HG03575 (cell line): ENCODE results near the gene PMF1.
"Not testable (repeated sequence)": the region's sequence is repeated elsewhere in the genome, so short reads cannot be mapped to it uniquely, and the experiment has no call there.

ENCODE experiments used
- ATAC-seq: cut with Tn5 transposase; IDR thresholded peaks from one replicate; pipeline ENCODE4 v1.9.1; 2021; ENCODE audit not compliant: unreplicated experiment, insufficient number of reproducible peaks, low FRiP score; ENCODE audit errors: extremely low read depth

Gene PMF1

GRCh38 chr1:156212833-156213643 is at the start of gene PMF1:
PMF1 (plus strand) TSS chr1:156213007; CDS start chr1:156213016, 9 bp downstream.
- no peak for ATAC-seq

GRCh38 chr1:156163712-156164111 is 49.1 kb upstream of the PMF1 start:
- ATAC-seq, result no peak

- no peak for ATAC-seq
Observed at GRCh38 chr1:156164125-156164831, 48.5 kb upstream of the PMF1 start.

- no peak for ATAC-seq
Observed at GRCh38 chr1:156165083-156165482, 47.7 kb upstream of the PMF1 start.

GRCh38 chr1:156167536-156167935 is 45.3 kb upstream of the PMF1 start:
- no peak for ATAC-seq

- ATAC-seq, result no peak
Observed at GRCh38 chr1:156172696-156173470, 39.9 kb upstream of the PMF1 start.

- ATAC-seq, result no peak
Observed at GRCh38 chr1:156176610-156177210, 36.1 kb upstream of the PMF1 start.

GRCh38 chr1:156177919-156178654 is 34.7 kb upstream of the PMF1 start:
- no peak for ATAC-seq

GRCh38 chr1:156180471-156180870 is 32.3 kb upstream of the PMF1 start:
- ATAC-seq, result no peak

- ATAC-seq, result not testable (repeated sequence)
Observed at GRCh38 chr1:156181391-156181924, 31.3 kb upstream of the PMF1 start.

- not testable (repeated sequence) for ATAC-seq
Observed at GRCh38 chr1:156182010-156182779, 30.6 kb upstream of the PMF1 start.

- not testable (repeated sequence) for ATAC-seq
Observed at GRCh38 chr1:156186347-156187177, 26.2 kb upstream of the PMF1 start.

- not testable (repeated sequence) for ATAC-seq
Observed at GRCh38 chr1:156190265-156190664, 22.5 kb upstream of the PMF1 start.

- no peak for ATAC-seq
Observed at GRCh38 chr1:156191292-156191964, 21.4 kb upstream of the PMF1 start.

GRCh38 chr1:156193208-156193487 is 19.7 kb upstream of the PMF1 start:
- no peak for ATAC-seq

- ATAC-seq, result peak; percentile 82
Observed at GRCh38 chr1:156193488-156194299, 19.1 kb upstream of the PMF1 start, which contains the start of gene SLC25A44. SLC25A44 (plus strand) TSS chr1:156194104; CDS start chr1:156199848, 5,744 bp downstream.
